LNCAP (cell line): ENCODE results near the gene C20orf141.

Source experiments
- TF ChIP-seq, protein P1 (sequence below): fragments of 450-650 bp; IDR thresholded peaks from 2 replicates; pipeline ENCODE4 v1.5.1; 2017; ENCODE audit warnings: mild to moderate bottlenecking

Gene C20orf141

GRCh38 chr20:2812189-2812588 is 2.6 kb upstream of the C20orf141 start:
- TF ChIP-seq, protein P1, sequence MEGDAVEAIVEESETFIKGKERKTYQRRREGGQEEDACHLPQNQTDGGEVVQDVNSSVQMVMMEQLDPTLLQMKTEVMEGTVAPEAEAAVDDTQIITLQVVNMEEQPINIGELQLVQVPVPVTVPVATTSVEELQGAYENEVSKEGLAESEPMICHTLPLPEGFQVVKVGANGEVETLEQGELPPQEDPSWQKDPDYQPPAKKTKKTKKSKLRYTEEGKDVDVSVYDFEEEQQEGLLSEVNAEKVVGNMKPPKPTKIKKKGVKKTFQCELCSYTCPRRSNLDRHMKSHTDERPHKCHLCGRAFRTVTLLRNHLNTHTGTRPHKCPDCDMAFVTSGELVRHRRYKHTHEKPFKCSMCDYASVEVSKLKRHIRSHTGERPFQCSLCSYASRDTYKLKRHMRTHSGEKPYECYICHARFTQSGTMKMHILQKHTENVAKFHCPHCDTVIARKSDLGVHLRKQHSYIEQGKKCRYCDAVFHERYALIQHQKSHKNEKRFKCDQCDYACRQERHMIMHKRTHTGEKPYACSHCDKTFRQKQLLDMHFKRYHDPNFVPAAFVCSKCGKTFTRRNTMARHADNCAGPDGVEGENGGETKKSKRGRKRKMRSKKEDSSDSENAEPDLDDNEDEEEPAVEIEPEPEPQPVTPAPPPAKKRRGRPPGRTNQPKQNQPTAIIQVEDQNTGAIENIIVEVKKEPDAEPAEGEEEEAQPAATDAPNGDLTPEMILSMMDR: no peak

- TF ChIP-seq, protein P1: no peak
These were observed 711 bp upstream of the C20orf141 start for GRCh38 chr20:2814076-2814475.

GRCh38 chr20:2815242-2815900 is 584 bp downstream of the C20orf141 start:
- TF ChIP-seq, protein P1: no peak

- TF ChIP-seq, protein P1: no peak
These were observed 1.3 kb downstream of the C20orf141 start, which contains the start of gene TMEM239 for GRCh38 chr20:2816030-2816582. Gene TMEM239 (plus strand): TSS chr20:2816364. CDS start chr20:2816555, 191 bp downstream.

DNA sequence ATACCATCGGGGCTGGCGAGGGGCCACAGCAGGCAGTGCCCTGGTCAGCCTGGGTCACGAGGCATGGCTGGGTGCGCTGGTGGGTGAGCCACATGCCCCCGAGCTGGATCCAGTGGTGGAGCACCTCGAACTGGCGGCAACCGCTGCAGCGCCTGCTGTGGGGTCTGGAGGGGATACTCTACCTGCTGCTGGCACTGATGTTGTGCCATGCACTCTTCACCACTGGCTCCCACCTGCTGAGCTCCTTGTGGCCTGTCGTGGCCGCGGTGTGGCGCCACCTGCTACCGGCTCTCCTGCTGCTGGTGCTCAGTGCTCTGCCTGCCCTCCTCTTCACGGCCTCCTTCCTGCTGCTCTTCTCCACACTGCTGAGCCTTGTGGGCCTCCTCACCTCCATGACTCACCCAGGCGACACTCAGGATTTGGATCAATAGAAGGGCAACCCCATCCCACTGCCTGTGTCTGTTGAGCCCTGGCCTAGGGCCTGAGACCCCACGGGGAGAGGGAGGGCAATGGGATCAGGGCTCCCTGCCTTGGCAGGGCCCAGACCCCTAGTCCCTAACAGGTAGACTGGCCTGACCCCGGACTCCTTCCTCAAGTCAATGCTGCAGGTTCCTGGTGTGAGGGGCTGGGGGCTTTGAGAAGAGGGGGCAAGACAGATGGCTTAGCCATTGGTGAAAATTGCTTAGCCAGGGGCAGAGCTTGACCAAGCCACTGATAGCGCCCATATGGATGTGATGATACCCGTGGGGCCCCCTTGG is 2.0 kb downstream of the C20orf141 start:
- TF ChIP-seq, protein P1: no peak

- TF ChIP-seq, protein P1: no peak
These were observed 2.5 kb downstream of the C20orf141 start for GRCh38 chr20:2817341-2817726.

DNA sequence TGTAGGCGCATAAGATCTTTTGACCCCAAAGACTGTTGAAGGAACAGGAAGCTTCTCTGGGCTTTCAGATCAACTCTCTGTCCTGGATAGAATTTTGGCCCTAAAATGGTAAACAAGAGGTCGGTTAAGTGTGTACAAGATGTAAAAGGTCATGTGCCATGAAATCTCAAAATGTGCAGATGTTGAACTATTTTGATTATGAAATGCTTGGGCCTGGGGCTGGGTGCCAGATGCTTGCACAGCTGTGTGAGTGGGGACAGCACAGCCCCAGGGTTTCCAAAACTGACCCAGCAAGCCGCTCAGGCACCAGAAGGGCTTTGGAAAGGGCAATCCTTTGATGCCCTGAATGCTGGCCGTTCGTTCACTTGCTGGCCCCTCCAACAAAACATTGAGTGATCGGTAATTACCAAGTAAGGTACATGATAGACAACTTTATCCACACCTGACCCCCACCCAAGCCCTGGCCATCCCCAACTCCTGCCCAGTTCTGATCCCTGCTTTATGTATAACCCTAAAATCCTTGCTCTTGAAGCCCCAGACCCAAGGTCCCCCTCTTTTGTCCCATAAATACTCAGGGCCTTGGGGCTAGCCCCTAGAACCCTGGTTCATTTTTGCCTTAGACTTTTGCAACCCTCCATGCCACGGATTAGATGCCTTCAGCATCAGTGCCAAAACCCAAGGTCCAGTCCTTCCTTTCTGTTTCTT is 3.3 kb downstream of the C20orf141 start:
- TF ChIP-seq, protein P1: no peak
